Tibial nerve (tissue), 4 donors: Measurements from ENCODE around the gene XYLT1. TPM values are rescaled to one million over a fixed set of nuclear protein-coding genes. Genes with fewer than 3 reads are reported as not detected.
"Not testable (repeated sequence)": the region's sequence is repeated elsewhere in the genome, so short reads cannot be mapped to it uniquely, and the experiment has no call there.

Experiments used
- DNase-seq, 2 donors: peaks; one replicate each; pipeline ENCODE4 v3.0.0-alpha.2; 2019; ENCODE audit warnings: low spot score in 2 of 2
- H3K27ac ChIP-seq, 4 donors: fragments of 200-600 bp; sonication (generic) in 3 of 4; one replicate each; pipeline ENCODE4 v1.5.1; 2017 to 2019; ENCODE audit warnings: mild to moderate bottlenecking in 1 of 4
- H3K27me3 ChIP-seq, 2 donors: fragments of 200-600 bp; sonication (generic) in 1 of 2; one replicate each; pipeline versions ENCODE4 v1.5.1 to v1.6.0; 2017 to 2019
- H3K36me3 ChIP-seq, 3 donors: fragments of 200-600 bp; sonication (generic); one replicate each; pipeline ENCODE4 v1.5.1; 2018 to 2019
- H3K4me1 ChIP-seq, 4 donors: fragments of 200-600 bp; sonication (generic) in 3 of 4; one replicate each; pipeline ENCODE4 v1.5.1; 2017 to 2019
- H3K4me3 ChIP-seq, 4 donors: fragments of 200-600 bp; sonication (generic) in 3 of 4; one replicate each; pipeline ENCODE4 v1.5.1; 2017 to 2019; ENCODE audit warnings: mild to moderate bottlenecking in 1 of 4, moderate library complexity in 1 of 4
- H3K9me3 ChIP-seq, 4 donors: fragments of 200-600 bp; sonication (generic) in 3 of 4; one replicate each; pipeline ENCODE4 v1.5.1; 2017 to 2019
- EP300 ChIP-seq, 2 donors: sonication (generic); formaldehyde crosslinking; IDR thresholded peaks; one replicate each; pipeline ENCODE4 v1.6.1; 2017; ENCODE audit warnings: antibody characterized with exemption in 2 of 2, mild to moderate bottlenecking in 1 of 2
- POLR2A ChIP-seq, 2 donors: fragments of 450-650 bp; IDR thresholded peaks; one replicate each; pipeline ENCODE4 v1.6.1; 2017; ENCODE audit warnings: antibody characterized with exemption in 2 of 2, mild to moderate bottlenecking in 2 of 2, moderate library complexity in 2 of 2
- WGBS, 2 donors: methylation state at CpG; one replicate each; pipeline ENCODE4 v1.1.5; 2018; 5-methylcytosine and 5-hydroxymethylcytosine counted together
- total RNA-seq, 4 donors: library from RNA; depleted of rRNA; stranded (reverse); fragments of >200 nt; gene quantifications; one replicate each; pipeline ENCODE4 v1.1.0, GENCODE V29; 2016
- TF ChIP-seq, protein P1 (sequence below), 5 experiments: fragments of 200-600 bp in 3 of 5; fragments of 450-650 bp in 2 of 5; sonication (generic) in 3 of 5; IDR thresholded peaks; one replicate each; pipeline ENCODE4 v1.5.1; 2016 to 2019; ENCODE audit warnings: antibody characterized with exemption in 5 of 5, mild to moderate bottlenecking in 3 of 5, moderate library complexity in 2 of 5

The XYLT1 gene
- total RNA-seq, 4 donors from 2014 or later: 13.8 to 23.1 (median 14.8) TPM

DNA sequence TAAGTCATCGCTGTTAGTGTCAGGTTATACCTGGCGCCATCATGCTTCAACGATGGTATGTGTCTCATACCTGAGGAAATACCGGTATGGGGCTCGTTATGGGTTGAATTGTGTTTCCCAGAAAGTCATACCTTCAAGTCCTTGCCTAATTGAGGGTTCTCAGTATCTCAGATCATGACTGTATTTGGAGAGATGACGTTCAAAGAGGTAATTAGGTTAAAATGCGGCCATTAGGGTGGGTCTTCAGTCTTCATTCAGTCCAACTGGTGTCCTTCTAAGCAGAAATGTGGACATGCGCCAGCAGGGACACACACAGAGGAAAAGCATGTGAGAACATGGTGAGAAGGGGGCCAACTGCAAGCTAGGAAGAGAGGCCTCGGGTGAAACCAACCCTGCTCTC, 37.5 kb upstream of the XYLT1 start:
- H3K27me3 ChIP-seq: no peaks in the 10 kb centered on the region
- no peak for DNase-seq
- no peaks in the 10 kb centered on the region for H3K36me3 ChIP-seq
- TF ChIP-seq EP300 (IDR thresholded peaks at IDR 0.05) (no peak), POLR2A (IDR thresholded peaks at IDR 0.05) (no peak)
- TF ChIP-seq, protein P1, sequence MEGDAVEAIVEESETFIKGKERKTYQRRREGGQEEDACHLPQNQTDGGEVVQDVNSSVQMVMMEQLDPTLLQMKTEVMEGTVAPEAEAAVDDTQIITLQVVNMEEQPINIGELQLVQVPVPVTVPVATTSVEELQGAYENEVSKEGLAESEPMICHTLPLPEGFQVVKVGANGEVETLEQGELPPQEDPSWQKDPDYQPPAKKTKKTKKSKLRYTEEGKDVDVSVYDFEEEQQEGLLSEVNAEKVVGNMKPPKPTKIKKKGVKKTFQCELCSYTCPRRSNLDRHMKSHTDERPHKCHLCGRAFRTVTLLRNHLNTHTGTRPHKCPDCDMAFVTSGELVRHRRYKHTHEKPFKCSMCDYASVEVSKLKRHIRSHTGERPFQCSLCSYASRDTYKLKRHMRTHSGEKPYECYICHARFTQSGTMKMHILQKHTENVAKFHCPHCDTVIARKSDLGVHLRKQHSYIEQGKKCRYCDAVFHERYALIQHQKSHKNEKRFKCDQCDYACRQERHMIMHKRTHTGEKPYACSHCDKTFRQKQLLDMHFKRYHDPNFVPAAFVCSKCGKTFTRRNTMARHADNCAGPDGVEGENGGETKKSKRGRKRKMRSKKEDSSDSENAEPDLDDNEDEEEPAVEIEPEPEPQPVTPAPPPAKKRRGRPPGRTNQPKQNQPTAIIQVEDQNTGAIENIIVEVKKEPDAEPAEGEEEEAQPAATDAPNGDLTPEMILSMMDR (IDR thresholded peaks at IDR 0.05): no peak
- H3K27ac ChIP-seq: no peak overlapping the region
- H3K9me3 ChIP-seq: peaks cover 0 to 16% (median 0%) of the 10 kb centered on the region in 4 donors
- 90 to 92% methylated on average over 9 of the region's 9 CpGs for WGBS, 2 donors
- H3K4me3 ChIP-seq: no peak overlapping the region
- no peaks in the 10 kb centered on the region for H3K4me1 ChIP-seq

DNA sequence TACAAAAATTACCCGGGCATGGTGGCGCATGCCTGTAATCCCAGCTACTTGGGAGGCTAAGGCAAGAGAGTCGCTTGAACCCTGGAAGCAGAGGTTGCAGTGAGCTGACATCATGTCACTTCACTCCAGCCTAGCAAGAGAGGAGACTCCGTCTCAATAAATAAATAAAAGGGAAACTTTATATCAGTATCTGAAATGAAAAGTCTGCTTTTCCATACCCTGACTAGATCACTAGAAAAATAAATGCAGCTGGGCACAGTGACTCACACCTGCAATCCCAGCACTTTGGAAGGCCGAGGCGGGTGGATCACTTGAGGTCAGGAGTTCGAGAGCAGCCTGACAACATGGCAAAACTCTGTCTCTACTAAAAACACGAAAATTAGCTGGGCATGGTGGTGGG, 36.8 kb upstream of the XYLT1 start:
- not testable (repeated sequence) for H3K4me3 ChIP-seq, H3K27ac ChIP-seq, DNase-seq, H3K36me3 ChIP-seq, H3K27me3 ChIP-seq, H3K4me1 ChIP-seq
- H3K9me3 ChIP-seq: peaks cover 0 to 16% (median 0%) of the 10 kb centered on the region in 4 donors
- WGBS, 2 donors: 72 to 81% methylated on average over 7 to 8 of the region's 8 CpGs

DNA sequence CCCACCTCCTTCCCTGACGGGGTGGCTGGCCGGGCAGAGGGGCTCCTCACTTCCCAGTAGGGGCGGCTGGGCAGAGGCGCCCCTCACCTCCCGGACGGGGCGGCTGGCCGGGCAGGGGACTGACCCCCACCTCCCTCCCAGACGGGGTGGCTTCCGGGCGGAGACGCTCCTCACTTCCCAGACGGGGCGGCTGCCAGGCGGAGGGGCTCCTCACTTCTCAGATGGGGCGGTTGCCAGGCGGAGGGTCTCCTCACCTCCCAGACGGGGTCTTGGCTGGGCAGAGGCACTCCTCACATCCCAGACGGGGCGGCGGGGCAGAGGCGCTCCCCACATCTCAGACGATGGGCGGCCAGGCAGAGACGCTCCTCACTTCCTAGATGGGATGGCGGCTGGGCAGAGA, 35.1 kb upstream of the XYLT1 start:
- not testable (repeated sequence) for DNase-seq, H3K36me3 ChIP-seq, H3K4me1 ChIP-seq, H3K4me3 ChIP-seq, H3K27ac ChIP-seq, H3K27me3 ChIP-seq
- peaks cover 0 to 16% (median 0%) of the 10 kb centered on the region in 4 donors for H3K9me3 ChIP-seq
- WGBS, 2 donors: 100% methylated on average over 1 to 2 of the region's 26 CpGs

DNA sequence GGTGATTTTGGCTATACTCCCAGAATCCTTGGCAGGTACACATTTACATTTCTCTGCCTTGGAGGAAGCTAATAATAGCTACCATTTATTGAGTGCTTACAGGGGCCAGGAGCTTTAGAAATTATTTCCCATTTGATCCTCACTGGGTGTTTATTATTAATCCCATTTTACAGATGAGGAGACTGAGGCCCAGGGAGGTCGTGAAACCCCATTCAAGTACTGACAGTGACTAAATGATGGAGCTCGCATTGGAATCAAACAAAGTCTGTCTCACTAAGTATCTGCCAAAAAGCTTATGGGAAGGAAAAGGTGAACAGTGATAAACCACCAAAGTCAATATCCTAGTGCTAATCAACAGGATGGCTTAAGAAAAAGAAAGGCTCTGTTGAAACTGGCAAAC, 33.3 kb upstream of the XYLT1 start:
- Histone ChIP-seq H3K4me3 (no peak overlapping the region), H3K27me3 (no peaks in the 10 kb centered on the region), H3K4me1 (no peaks in the 10 kb centered on the region), H3K9me3 (peaks cover 0 to 8% (median 0%) of the 10 kb centered on the region in 4 donors), H3K36me3 (no peaks in the 10 kb centered on the region), H3K27ac (no peak overlapping the region)
- 77 to 79% methylated on average over 2 of the region's 2 CpGs for WGBS, 2 donors
- DNase-seq: no peak
- TF ChIP-seq EP300 (IDR thresholded peaks at IDR 0.05) (no peak), POLR2A (IDR thresholded peaks at IDR 0.05) (no peak)
- TF ChIP-seq, protein P1 (IDR thresholded peaks at IDR 0.05): no peak

DNA sequence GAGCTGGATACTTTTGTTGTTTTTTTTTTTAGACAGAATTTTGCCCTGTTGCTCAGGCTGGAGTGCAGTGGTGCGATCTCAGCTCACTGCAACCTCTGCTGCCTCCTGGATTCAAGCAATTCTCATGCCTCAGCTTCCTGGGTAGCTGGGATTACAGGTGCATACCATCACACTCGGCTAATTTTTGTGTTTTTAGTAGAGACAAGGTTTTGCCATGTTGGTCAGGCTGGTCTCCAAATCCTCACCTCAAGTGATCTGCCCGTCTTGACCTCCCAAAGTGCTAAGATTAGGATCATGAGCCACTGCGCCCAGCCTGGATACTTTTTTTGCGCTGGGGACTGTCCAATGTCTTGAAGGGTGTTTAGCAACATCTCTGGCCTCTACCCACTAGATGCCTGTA, 32.6 kb upstream of the XYLT1 start:
- Histone ChIP-seq H3K4me3 (no peak overlapping the region), H3K27ac (no peak overlapping the region), H3K27me3 (no peaks in the 10 kb centered on the region), H3K36me3 (no peaks in the 10 kb centered on the region), H3K9me3 (peaks cover 0 to 2% (median 0%) of the 10 kb centered on the region in 4 donors), H3K4me1 (no peaks in the 10 kb centered on the region)
- whole genome bisulfite sequencing, 2 donors: 76 to 84% methylated on average over 5 of the region's 5 CpGs
- no peak for DNase-seq
- no peak for TF ChIP-seq EP300 (IDR thresholded peaks at IDR 0.05)

DNA sequence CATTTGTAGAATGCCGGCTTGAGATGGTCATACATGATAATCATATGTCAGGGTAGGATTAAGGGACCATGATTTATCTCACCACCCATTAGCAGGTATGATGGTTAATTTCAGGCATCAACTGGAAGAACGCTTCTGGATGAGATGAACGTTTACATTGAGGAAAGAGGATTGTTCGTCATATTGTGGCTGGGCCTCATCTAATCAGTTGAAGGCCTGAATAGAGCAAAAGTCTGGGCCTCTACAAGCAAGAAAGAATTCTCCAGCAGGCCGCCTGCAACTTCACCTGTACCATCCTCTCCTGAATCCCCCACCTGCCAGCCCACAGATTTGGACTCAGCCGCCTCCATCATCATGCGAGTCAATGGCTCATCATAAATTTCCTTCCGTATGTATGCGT, 30.6 kb upstream of the XYLT1 start:
- Histone ChIP-seq H3K36me3 (no peaks in the 10 kb centered on the region), H3K4me1 (no peaks in the 10 kb centered on the region), H3K4me3 (no peak overlapping the region), H3K27me3 (no peaks in the 10 kb centered on the region), H3K9me3 (no peaks in the 10 kb centered on the region), H3K27ac (no peak overlapping the region)
- 85 to 93% methylated on average over 9 of the region's 9 CpGs for WGBS, 2 donors
- no peak for DNase-seq
- TF ChIP-seq, protein P1 (IDR thresholded peaks at IDR 0.05): no peak
- TF ChIP-seq EP300 (IDR thresholded peaks at IDR 0.05) (no peak), POLR2A (IDR thresholded peaks at IDR 0.05) (no peak)

DNA sequence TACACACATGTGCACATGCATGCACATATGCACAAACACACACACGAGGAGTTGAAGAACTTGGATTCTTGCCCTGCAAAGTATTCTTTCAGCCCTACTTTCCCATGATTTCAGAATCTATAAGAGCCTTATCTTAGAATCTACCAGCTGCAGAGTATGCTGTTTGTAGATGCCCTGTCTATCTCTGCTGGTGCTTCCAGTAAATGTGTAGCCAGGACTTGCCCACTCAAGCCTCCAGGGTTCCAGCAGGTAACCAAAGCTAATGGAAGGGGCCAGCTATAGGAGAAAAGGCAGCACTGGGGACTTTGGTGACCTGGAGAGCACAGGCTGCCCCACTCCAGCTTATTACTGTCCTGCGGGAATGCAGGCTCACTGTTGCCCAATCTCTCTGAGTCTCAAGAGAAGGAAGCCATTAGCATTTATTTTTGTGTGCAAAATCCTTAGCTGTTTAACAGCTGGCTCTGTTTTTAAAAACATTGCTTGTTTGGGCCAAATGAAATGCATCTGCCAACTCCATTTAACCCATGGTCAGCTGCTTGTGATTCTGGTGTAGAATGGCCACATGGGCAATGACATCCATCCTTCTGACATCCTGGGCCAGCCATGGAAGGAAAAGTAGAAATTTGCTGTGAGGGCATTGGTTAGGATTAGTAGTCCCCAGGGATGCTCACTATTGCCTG, 28.6 kb upstream of the XYLT1 start:
- no peaks in the 10 kb centered on the region for H3K27me3 ChIP-seq
- H3K9me3 ChIP-seq: no peaks in the 10 kb centered on the region
- TF ChIP-seq, protein P1 (IDR thresholded peaks at IDR 0.05): no peak
- no peak for DNase-seq
- no peaks in the 10 kb centered on the region for H3K4me1 ChIP-seq
- no peaks in the 10 kb centered on the region for H3K36me3 ChIP-seq
- H3K4me3 ChIP-seq: no peak overlapping the region
- no peak overlapping the region for H3K27ac ChIP-seq
- WGBS, 2 donors: 50 to 54% methylated on average over 2 of the region's 2 CpGs
